AG09309 (cell line): ENCODE results near the gene REPS1.

Experiments
- DNase-seq: peaks from one replicate; pipeline ENCODE4 v3.0.0-alpha.2; 2010; ENCODE audit warnings: low read depth
- H3K4me3 ChIP-seq: 2 replicates; pipeline ENCODE4 v1.5.1; 2011; ENCODE audit warnings: mild to moderate bottlenecking, low read depth, low read length, moderate library complexity; ENCODE audit not compliant: control insufficient read depth
- CTCF ChIP-seq: IDR thresholded peaks from 2 replicates; pipeline ENCODE4 v1.5.1; 2011; ENCODE audit warnings: mild to moderate bottlenecking, low read depth, low read length, inconsistent platforms; ENCODE audit not compliant: insufficient read depth, control insufficient read depth; ENCODE audit errors: missing control alignments

Gene REPS1

GRCh38 chr6:138987643-138988468, at the start of gene REPS1:
REPS1 (minus strand) TSS chr6:138988253; CDS start chr6:138987682, 571 bp downstream.
- DNase-seq = peak; percentile 45
- peak; percentile 79 for TF ChIP-seq CTCF
- H3K4me3 ChIP-seq = peak within 1 kb of the TSS; percentile 77

DNA sequence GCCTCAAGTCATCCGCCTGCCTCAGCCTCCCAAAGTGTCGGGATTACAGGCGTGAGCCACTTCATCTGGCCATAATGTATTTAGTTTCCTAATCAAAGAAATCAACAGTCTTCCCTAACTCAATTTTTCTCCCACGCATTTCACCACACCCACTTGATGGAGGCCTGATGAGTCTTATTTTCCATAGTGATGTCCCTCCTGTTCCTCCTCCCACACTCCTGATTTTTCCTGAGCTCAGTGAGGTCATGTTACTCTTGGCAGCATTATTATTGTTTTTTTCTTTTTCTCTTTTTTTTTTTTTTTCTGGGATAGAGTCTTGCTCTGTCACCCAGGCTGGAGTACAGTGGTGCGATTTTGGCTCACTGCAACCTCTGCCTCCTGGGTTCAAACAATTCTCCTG, 49.4 kb upstream of the REPS1 start:
- peak; percentile 55 for DNase-seq
- H3K4me3 ChIP-seq = no peak overlapping the region
- no peak for TF ChIP-seq CTCF

DNA sequence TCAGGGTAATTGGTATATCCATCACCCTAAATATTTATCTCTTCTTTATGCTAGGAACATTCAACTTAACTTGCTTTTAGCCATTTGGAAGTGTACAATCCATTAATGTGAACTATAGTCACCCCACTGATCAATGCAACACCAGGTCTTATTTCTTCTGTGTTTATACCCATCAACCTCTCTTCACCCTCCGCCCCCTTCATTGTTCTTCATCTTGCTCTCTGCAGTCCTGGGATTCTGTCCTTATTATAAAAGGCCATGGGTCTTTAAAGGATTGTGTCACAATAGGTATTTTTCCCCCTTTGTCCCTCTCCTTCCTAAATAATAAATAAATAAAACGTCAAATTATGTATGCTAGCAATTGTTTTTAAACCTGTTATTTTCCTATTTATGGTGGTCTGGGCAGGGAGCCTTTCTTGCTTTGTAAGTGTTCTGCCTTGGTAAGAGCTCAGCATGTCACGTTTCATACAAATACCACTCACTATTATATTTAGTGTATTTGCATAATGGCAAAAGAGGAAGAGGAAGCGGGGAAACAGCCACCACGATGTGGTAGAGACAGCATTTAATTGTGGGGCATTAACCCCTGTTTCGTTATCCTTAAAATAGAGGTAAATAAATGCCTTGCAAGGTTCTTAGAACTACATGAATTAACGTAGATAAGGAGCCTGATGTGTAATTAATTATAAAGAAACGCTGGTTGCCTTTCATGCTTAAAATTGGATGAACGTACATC, 42.3 kb upstream of the REPS1 start:
- TF ChIP-seq CTCF = no peak
- DNase-seq = no peak
- no peak overlapping the region for H3K4me3 ChIP-seq

DNA sequence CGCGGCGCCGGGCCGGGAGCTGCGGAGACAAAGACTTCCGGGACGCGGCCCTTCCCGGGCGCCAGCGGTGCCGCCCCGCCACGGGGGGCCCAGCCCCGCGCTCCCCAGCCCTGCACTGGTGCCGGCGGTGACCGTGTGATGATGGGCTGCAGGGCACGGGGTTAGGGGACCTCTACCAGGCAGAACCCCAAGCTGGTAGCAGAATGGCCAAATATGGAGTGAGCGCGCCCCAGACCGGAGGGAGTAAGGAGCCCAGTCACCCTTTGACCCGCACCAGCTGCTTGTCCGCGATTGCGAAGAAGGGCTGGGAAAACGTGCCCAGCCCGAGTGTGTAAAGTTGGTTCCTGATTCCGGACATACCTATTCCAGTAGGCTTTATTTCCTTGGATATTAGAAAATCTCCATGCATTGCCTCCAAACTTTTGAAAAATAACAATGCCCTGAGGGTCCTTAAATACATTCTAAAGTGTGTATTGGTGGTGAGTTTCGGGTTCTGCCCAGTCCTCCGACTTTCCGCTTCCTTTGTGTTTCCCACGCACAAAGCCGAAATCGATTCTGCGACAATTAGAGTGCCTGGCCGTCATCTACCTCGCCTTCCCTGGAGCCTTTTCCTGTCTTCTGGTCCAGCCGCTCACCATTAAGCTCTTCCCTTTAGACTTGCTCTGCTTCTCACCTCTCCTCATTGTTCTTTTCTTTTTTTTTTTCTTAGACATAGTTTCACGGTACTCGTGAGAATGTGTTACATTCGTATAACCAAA, 41.6 kb upstream of the REPS1 start:
- no peak for TF ChIP-seq CTCF
- H3K4me3 ChIP-seq = peak overlapping the region; percentile 93
- no peak for DNase-seq

GRCh38 chr6:139028658-139029469, 40.8 kb upstream of the REPS1 start, which contains the start of gene ABRACL:
ABRACL (plus strand) TSS chr6:139028745; CDS start chr6:139034161, 5,416 bp downstream.
- TF ChIP-seq CTCF = no peak
- H3K4me3 ChIP-seq = peak within 1 kb of the TSS; percentile 93
- no peak for DNase-seq
